ENCODE measurements around the gene SMARCA4. TPM values are rescaled to one million over a fixed set of nuclear protein-coding genes. Genes with fewer than 3 reads are reported as not detected.

The SMARCA4 gene
- total RNA-seq, 2 experiments from 2014 or later: 97.0 to 98.7 TPM

GRCh38 chr19:11105014-11105636 lies 144.3 kb downstream of the SMARCA4 start:
- POLR2A ChIA-PET: interaction anchor here (0.6 to 4.7 kb wide), 6 partner anchors 9 to 268 kb away, joined by 3 to 20 read pairs (median 4); no protein-coding TSS in a partner anchor
- H3K27me3 Mint-ChIP-seq: no peaks in the 10 kb centered on the region

GRCh38 chr19:11106477-11106876 lies 145.6 kb downstream of the SMARCA4 start:
- CTCF ChIA-PET: no interaction called here
- Mint-ChIP-seq H3K4me1 (ENCODE audit: low read depth) (no peaks in the 10 kb centered on the region), H3K4me3 (no peak overlapping the region), H3K27me3 (no peaks in the 10 kb centered on the region), H3K27ac (no peak overlapping the region), H3K9me3 (no peaks in the 10 kb centered on the region), H3K36me3 (ENCODE audit: low read depth) (peaks cover 62% of the 10 kb centered on the region)
- TF ChIP-seq CTCF (IDR thresholded peaks at IDR 0.05): no peak
- DNase-seq (no peak), ATAC-seq (no peak)
- POLR2A ChIA-PET: interaction anchor here (4.7 kb wide), 1 partner anchor 10 kb away, joined by 20 read pairs; no protein-coding TSS in a partner anchor
- intact Hi-C loops (cut with micrococcal nuclease): no loop called here

More at GRCh38 chr19:11105014-11105636, 144.3 kb downstream of the SMARCA4 start:
- peaks cover under 1% of the 10 kb centered on the region for H3K4me1 Mint-ChIP-seq (ENCODE audit: low read depth)
- intact Hi-C loops (cut with micrococcal nuclease): no loop called here
- no peak for TF ChIP-seq CTCF (IDR thresholded peaks at IDR 0.05)
- no peak for DNase-seq
- no peak overlapping the region for H3K4me3 Mint-ChIP-seq
- no peaks in the 10 kb centered on the region for H3K9me3 Mint-ChIP-seq
- no peak overlapping the region for H3K27ac Mint-ChIP-seq
- CTCF ChIA-PET: interaction anchor here (2.1 kb wide), 1 partner anchor 21 kb away, joined by 10 read pairs; no protein-coding TSS in a partner anchor
- peaks cover 56% of the 10 kb centered on the region for H3K36me3 Mint-ChIP-seq (ENCODE audit: low read depth)
- ATAC-seq: no peak

GRCh38 chr19:11108746-11109145 lies 147.9 kb downstream of the SMARCA4 start:
- CTCF ChIA-PET: interaction anchor here (2.6 kb wide), 1 partner anchor 17 kb away, joined by 12 read pairs; no protein-coding TSS in a partner anchor
- Mint-ChIP-seq H3K27ac (no peak overlapping the region), H3K4me3 (no peak overlapping the region), H3K36me3 (ENCODE audit: low read depth) (peaks cover 61% of the 10 kb centered on the region), H3K27me3 (no peaks in the 10 kb centered on the region), H3K4me1 (ENCODE audit: low read depth) (no peaks in the 10 kb centered on the region), H3K9me3 (no peaks in the 10 kb centered on the region)
- POLR2A ChIA-PET: interaction anchor here (0.7 to 1.5 kb wide), 4 partner anchors 12 to 17 kb away, joined by 3 to 5 read pairs (median 4); no protein-coding TSS in a partner anchor
- DNase-seq: no peak
- ATAC-seq: no peak
- TF ChIP-seq CTCF (IDR thresholded peaks at IDR 0.05): no peak
- intact Hi-C loops (cut with micrococcal nuclease): no loop called here

- intact Hi-C loops (cut with micrococcal nuclease): no loop called here
- ChIA-PET POLR2A (interaction anchor here (1.4 to 1.5 kb wide), 3 partner anchors 8 to 13 kb away, joined by 3 to 5 read pairs (median 4); no protein-coding TSS in a partner anchor), CTCF (interaction anchor here (1.3 kb wide), 1 partner anchor 76 kb away, joined by 5 read pairs; no protein-coding TSS in a partner anchor)
- H3K36me3 Mint-ChIP-seq (ENCODE audit: low read depth): peaks cover 55% of the 10 kb centered on the region
- no peak overlapping the region for H3K27ac Mint-ChIP-seq
- no peak overlapping the region for H3K4me3 Mint-ChIP-seq
- H3K27me3 Mint-ChIP-seq: no peaks in the 10 kb centered on the region
- no peak for TF ChIP-seq CTCF (IDR thresholded peaks at IDR 0.05)
- no peaks in the 10 kb centered on the region for H3K9me3 Mint-ChIP-seq
- no peaks in the 10 kb centered on the region for H3K4me1 Mint-ChIP-seq (ENCODE audit: low read depth)
- no peak for DNase-seq
- ATAC-seq: no peak
These were observed 150.4 kb downstream of the SMARCA4 start for GRCh38 chr19:11111117-11111770.

- no peaks in the 10 kb centered on the region for H3K4me1 Mint-ChIP-seq (ENCODE audit: low read depth)
- POLR2A ChIA-PET: interaction anchor here (1.4 to 1.5 kb wide), 2 partner anchors 9 to 10 kb away, joined by 3 to 5 read pairs; no protein-coding TSS in a partner anchor
- DNase-seq (no peak), ATAC-seq (no peak)
- H3K36me3 Mint-ChIP-seq (ENCODE audit: low read depth): peaks cover 55% of the 10 kb centered on the region
- no peaks in the 10 kb centered on the region for H3K9me3 Mint-ChIP-seq
- no peaks in the 10 kb centered on the region for H3K27me3 Mint-ChIP-seq
- no peak overlapping the region for H3K4me3 Mint-ChIP-seq
- no peak for TF ChIP-seq CTCF (IDR thresholded peaks at IDR 0.05)
- no peak overlapping the region for H3K27ac Mint-ChIP-seq
- intact Hi-C loops (cut with micrococcal nuclease): no loop called here
- CTCF ChIA-PET: no interaction called here
These were observed 150.9 kb downstream of the SMARCA4 start for GRCh38 chr19:11111771-11112144.

Data from activated CD8-positive, alpha-beta T cell treated with anti-CD3 and anti-CD28 coated beads for 36 hours (primary cell).